NCI-H128 (cell line): ENCODE measurements around the gene SDHA.

Source experiments
- DNase-seq: peaks from one replicate; lab custom pipeline; 2025; ENCODE audit not compliant: unreplicated experiment; lab: John Stamatoyannopoulos, UW

The SDHA gene

GRCh38 chr5:217494-218456, at the start of gene SDHA, which contains the start of gene CCDC127:
SDHA (plus strand) TSS chr5:218320; CDS start chr5:218356, 36 bp downstream.
CCDC127 (minus strand) TSS chr5:218153; CDS start chr5:216849, 1,304 bp downstream.
- DNase-seq = peak; percentile 96

GRCh38 chr5:169071-169727, 48.9 kb upstream of the SDHA start:
- no peak for DNase-seq

GRCh38 chr5:169728-170094, 48.4 kb upstream of the SDHA start:
- DNase-seq = no peak

- DNase-seq = no peak
Measured at GRCh38 chr5:170971-171800, 46.9 kb upstream of the SDHA start.

- no peak for DNase-seq
Measured at GRCh38 chr5:171801-172331, 46.3 kb upstream of the SDHA start.

GRCh38 chr5:172421-172820, 45.7 kb upstream of the SDHA start:
- DNase-seq = no peak

GRCh38 chr5:172841-173251, 45.3 kb upstream of the SDHA start:
- DNase-seq = no peak

- DNase-seq = no peak
Measured at GRCh38 chr5:173392-174290, 44.5 kb upstream of the SDHA start.

GRCh38 chr5:174291-174600, 43.9 kb upstream of the SDHA start:
- no peak for DNase-seq

- no peak for DNase-seq
Measured at GRCh38 chr5:174876-175465, 43.1 kb upstream of the SDHA start.

GRCh38 chr5:176296-176823, 41.8 kb upstream of the SDHA start:
- DNase-seq = no peak

- no peak for DNase-seq
Measured at GRCh38 chr5:178110-178509, 40.0 kb upstream of the SDHA start.

GRCh38 chr5:179401-179800, 38.7 kb upstream of the SDHA start:
- DNase-seq = no peak

GRCh38 chr5:180286-180918, 37.7 kb upstream of the SDHA start:
- no peak for DNase-seq

- no peak for DNase-seq
Measured at GRCh38 chr5:181160-181559, 37.0 kb upstream of the SDHA start.

- no peak for DNase-seq
Measured at GRCh38 chr5:181566-181965, 36.6 kb upstream of the SDHA start.

- no peak for DNase-seq
Measured at GRCh38 chr5:182126-182525, 36.0 kb upstream of the SDHA start.

- no peak for DNase-seq
Measured at GRCh38 chr5:184471-184870, 33.6 kb upstream of the SDHA start.
